ENCODE measurements around the gene NFATC4.
"Not testable (repeated sequence)": the region's sequence is repeated elsewhere in the genome, so short reads cannot be mapped to it uniquely, and the experiment has no call there.

Gene NFATC4

DNA sequence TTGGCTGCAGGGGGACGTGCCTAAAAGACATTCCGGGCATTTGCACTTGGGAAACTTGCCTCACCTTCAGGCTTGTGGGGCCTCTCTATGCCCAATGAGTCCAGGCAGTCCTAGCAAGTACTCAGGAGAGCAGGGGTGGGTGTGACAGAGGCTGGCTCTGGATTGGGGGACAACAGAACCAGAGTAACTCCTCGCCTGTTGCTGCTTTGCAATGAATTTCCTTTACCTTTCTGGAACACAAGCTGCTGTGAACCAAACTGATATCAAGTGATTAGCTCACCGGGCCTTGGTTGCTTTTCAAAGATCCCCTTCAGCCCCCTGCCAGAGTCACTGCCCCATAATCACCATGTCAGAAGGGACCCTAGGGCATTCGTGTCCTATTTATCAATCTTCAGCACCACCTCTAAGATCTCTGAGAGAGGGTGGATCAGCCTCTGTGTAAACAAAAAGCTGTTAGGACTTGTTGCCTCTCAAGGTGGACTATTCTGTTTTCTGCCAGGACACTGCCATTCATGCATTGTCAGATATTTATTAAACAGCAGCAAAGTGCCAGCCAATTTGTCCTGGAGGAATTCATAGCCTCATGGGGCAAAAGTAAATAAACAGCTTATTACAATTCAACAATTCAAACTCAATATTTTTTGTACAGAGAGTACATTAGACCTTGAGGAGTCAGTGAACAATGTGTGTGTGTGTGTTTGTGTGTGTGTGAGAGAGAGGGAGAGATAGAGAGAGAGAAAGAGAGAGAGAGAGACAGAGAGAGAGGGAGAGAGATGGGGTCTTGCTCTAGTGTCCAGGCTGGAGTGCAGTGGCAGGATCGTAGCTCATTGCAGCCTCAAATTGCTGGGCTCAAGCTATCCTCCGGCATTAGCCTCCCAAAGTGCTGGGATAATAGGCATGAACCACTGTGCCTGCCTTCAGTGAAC lies 11.3 kb downstream of the NFATC4 start:
- Mint-ChIP-seq H3K4me1 (peaks cover 7% of the 10 kb centered on the region), H3K4me3 (no peak overlapping the region), H3K27me3 (peaks cover 57% of the 10 kb centered on the region), H3K9me3 (no peaks in the 10 kb centered on the region), H3K36me3 (no peaks in the 10 kb centered on the region), H3K27ac (no peak overlapping the region)
- CTCF ChIA-PET = interaction anchor here (1.3 to 1.9 kb wide), 3 partner anchors 26 to 52 kb away, joined by 3 to 4 read pairs (median 4); no protein-coding TSS in a partner anchor
- no peak for DNase-seq

DNA sequence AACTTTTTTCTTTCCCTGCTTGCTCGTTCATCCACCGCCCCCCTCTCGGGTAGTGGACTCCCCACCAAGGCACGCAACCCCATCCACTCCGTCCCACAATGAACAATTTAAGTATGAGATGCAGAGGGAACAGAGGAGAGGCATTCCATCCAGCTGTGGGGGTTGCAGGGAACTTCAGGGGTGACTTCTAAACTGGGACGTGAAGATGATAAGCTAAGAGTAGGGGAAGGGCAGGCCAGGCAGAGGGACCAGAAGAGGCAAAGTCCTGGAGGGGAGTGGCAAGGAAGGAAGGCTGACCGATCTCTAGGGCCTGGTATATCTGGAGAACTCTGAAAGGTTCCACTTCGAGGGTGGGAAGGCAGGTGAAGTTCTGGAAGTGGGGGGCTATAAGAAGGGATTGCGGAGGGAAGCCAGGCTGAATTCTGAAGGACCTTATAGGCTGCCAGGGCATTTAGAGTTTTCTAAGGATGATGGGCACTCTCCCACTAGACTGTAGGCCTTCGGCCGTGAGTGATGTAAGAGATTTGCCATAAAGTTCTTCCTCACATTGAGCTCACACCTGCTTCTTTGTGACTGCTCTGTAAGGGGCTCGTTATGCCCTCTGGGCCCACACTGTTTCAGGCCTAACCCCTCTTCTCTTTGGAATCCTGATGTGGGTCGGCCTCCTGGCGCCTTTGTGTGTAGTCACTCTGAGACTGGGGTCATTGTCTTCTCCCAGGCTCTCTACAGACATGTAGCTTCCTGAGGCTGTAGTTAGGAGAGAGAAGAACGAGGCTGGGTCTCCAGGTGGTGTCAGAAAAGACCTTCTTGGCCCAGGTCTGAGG lies 12.1 kb downstream of the NFATC4 start:
- H3K4me1 Mint-ChIP-seq = peaks cover 7% of the 10 kb centered on the region
- peaks cover 54% of the 10 kb centered on the region for H3K27me3 Mint-ChIP-seq
- no peak for DNase-seq
- H3K27ac Mint-ChIP-seq = no peak overlapping the region
- H3K4me3 Mint-ChIP-seq = no peak overlapping the region
- no peaks in the 10 kb centered on the region for H3K9me3 Mint-ChIP-seq
- H3K36me3 Mint-ChIP-seq = no peaks in the 10 kb centered on the region
- CTCF ChIA-PET = interaction anchor here (1.3 to 1.9 kb wide), 2 partner anchors 47 to 52 kb away, joined by 4 read pairs; no protein-coding TSS in a partner anchor

- H3K36me3 Mint-ChIP-seq = no peaks in the 10 kb centered on the region
- H3K27ac Mint-ChIP-seq = no peak overlapping the region
- H3K27me3 Mint-ChIP-seq = peaks cover 41% of the 10 kb centered on the region
- no peak overlapping the region for H3K4me3 Mint-ChIP-seq
- CTCF ChIA-PET = interaction anchor here (1.1 to 1.8 kb wide), 2 partner anchors 10 to 34 kb away, joined by 3 to 4 read pairs; no protein-coding TSS in a partner anchor
- no peaks in the 10 kb centered on the region for H3K9me3 Mint-ChIP-seq
- no peak for DNase-seq
- peaks cover 7% of the 10 kb centered on the region for H3K4me1 Mint-ChIP-seq
Observed at GRCh38 chr14:24381363-24382063, 13.5 kb downstream of the NFATC4 start.

GRCh38 chr14:24382064-24382371 lies 14.0 kb downstream of the NFATC4 start:
- Mint-ChIP-seq H3K27ac (no peak overlapping the region), H3K4me1 (peaks cover 5% of the 10 kb centered on the region), H3K27me3 (peaks cover 41% of the 10 kb centered on the region), H3K9me3 (no peaks in the 10 kb centered on the region), H3K36me3 (no peaks in the 10 kb centered on the region), H3K4me3 (no peak overlapping the region)
- no peak for DNase-seq
- CTCF ChIA-PET = interaction anchor here (1.1 to 1.8 kb wide), 2 partner anchors 10 to 34 kb away, joined by 3 to 4 read pairs; no protein-coding TSS in a partner anchor

- CTCF ChIA-PET = no interaction called here
- DNase-seq = no peak
- H3K4me1 Mint-ChIP-seq = no peaks in the 10 kb centered on the region
- H3K9me3 Mint-ChIP-seq = no peaks in the 10 kb centered on the region
- H3K36me3 Mint-ChIP-seq = no peaks in the 10 kb centered on the region
- H3K27me3 Mint-ChIP-seq = peaks cover 40% of the 10 kb centered on the region
- no peak overlapping the region for H3K4me3 Mint-ChIP-seq
- H3K27ac Mint-ChIP-seq = no peak overlapping the region
Observed at GRCh38 chr14:24384169-24384568, 16.2 kb downstream of the NFATC4 start.

GRCh38 chr14:24385524-24385923 lies 17.5 kb downstream of the NFATC4 start:
- Mint-ChIP-seq H3K4me3 (no peak overlapping the region), H3K36me3 (no peaks in the 10 kb centered on the region), H3K9me3 (no peaks in the 10 kb centered on the region), H3K4me1 (no peaks in the 10 kb centered on the region), H3K27me3 (peaks cover 42% of the 10 kb centered on the region), H3K27ac (no peak overlapping the region)
- no peak for DNase-seq
- CTCF ChIA-PET = no interaction called here

GRCh38 chr14:24387009-24387345 lies 19.0 kb downstream of the NFATC4 start:
- no peaks in the 10 kb centered on the region for H3K4me1 Mint-ChIP-seq
- DNase-seq = no peak

GRCh38 chr14:24387579-24387978 lies 19.6 kb downstream of the NFATC4 start:
- H3K27me3 Mint-ChIP-seq = peaks cover 50% of the 10 kb centered on the region
- CTCF ChIA-PET = interaction anchor here (1.1 kb wide), 1 partner anchor 54 kb away, joined by 3 read pairs; no protein-coding TSS in a partner anchor

More at GRCh38 chr14:24387009-24387345, 19.0 kb downstream of the NFATC4 start:
- Mint-ChIP-seq H3K9me3 (no peaks in the 10 kb centered on the region), H3K36me3 (no peaks in the 10 kb centered on the region), H3K27me3 (peaks cover 50% of the 10 kb centered on the region), H3K4me3 (no peak overlapping the region), H3K27ac (no peak overlapping the region)
- CTCF ChIA-PET = no interaction called here

GRCh38 chr14:24388474-24389179 lies 20.6 kb downstream of the NFATC4 start:
- Mint-ChIP-seq H3K36me3 (no peaks in the 10 kb centered on the region), H3K4me1 (no peaks in the 10 kb centered on the region), H3K9me3 (no peaks in the 10 kb centered on the region), H3K27ac (no peak overlapping the region), H3K27me3 (peaks cover 56% of the 10 kb centered on the region), H3K4me3 (no peak overlapping the region)
- DNase-seq = no peak
- CTCF ChIA-PET = interaction anchor here (1.1 kb wide), 1 partner anchor 55 kb away, joined by 3 read pairs; no protein-coding TSS in a partner anchor

More at GRCh38 chr14:24387579-24387978, 19.6 kb downstream of the NFATC4 start:
- not testable (repeated sequence) for H3K27ac Mint-ChIP-seq, H3K4me1 Mint-ChIP-seq, H3K4me3 Mint-ChIP-seq, H3K36me3 Mint-ChIP-seq, H3K9me3 Mint-ChIP-seq, DNase-seq

DNA sequence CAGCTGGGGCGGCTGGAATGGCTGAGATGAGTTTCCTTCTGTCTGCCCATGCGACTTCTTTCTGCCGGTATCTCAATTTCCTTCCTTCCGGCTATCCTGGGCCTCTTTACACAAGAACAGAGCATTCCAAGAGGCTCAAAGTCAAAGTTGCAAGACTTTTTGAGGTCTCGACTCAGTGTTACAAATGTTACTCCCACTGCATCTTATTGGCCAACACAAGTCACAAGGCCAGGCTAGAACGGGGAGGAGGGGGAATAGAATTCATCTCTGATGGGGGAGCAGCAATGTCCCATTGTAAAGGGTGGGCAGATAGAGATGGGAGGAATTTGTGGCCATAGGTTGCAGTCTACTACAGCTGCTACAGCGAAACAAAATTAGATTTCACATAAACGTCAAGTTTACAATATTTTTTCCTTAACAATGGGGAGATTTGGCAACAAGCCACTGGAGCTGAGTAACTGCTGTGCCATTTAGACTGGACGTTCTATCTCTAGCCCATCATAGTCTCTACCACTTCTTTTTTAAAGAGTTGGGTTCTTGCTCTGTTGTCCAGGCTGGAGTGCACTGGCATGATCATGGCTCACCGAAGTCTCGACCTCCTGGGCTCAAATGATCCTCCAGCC lies 21.4 kb downstream of the NFATC4 start:
- no peaks in the 10 kb centered on the region for H3K36me3 Mint-ChIP-seq
- H3K27ac Mint-ChIP-seq = no peak overlapping the region
- no peak for DNase-seq
- no peak overlapping the region for H3K4me3 Mint-ChIP-seq
- peaks cover 55% of the 10 kb centered on the region for H3K27me3 Mint-ChIP-seq
- H3K9me3 Mint-ChIP-seq = no peaks in the 10 kb centered on the region
- CTCF ChIA-PET = no interaction called here
- H3K4me1 Mint-ChIP-seq = no peaks in the 10 kb centered on the region

DNA sequence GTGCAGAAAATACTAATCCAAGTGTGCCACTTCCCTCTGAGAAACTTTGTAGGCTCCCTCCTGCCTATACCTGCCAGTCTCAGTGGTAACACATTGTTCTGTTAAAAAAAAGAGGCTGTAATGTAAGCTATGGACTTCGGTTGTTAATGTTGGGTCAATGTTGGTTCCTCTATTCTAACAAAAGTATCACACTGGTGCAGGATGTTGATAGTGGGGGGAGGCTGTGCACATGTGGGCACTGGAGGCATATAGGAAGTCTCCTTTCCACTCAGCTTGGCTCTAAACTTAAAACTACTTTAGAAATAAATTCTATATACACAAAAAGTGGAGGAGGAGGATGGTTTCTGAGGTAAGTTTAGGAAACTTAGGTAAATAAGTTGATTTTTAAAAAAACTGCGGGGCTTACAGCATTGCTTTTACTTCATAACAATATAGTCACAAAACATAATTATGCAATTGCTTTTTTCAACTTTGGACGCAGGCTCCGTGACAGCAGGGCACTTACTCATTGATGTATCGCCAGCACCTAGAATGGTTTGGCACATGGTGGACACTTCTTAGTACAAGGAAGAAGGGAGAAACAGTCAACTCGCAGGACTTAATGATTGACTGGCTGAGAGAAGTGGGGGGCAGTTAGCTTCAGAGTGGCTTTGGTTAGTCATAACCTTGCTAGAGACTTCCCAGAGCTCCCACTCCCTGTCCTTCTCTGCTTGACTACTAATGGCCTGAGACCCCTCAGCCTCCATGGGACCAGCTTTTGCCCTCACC lies 22.9 kb downstream of the NFATC4 start:
- peaks cover 57% of the 10 kb centered on the region for H3K27me3 Mint-ChIP-seq
- CTCF ChIA-PET = no interaction called here
- no peak overlapping the region for H3K27ac Mint-ChIP-seq
- no peak for DNase-seq
- no peaks in the 10 kb centered on the region for H3K4me1 Mint-ChIP-seq
- H3K9me3 Mint-ChIP-seq = no peaks in the 10 kb centered on the region
- H3K36me3 Mint-ChIP-seq = no peaks in the 10 kb centered on the region
- H3K4me3 Mint-ChIP-seq = no peak overlapping the region

DNA sequence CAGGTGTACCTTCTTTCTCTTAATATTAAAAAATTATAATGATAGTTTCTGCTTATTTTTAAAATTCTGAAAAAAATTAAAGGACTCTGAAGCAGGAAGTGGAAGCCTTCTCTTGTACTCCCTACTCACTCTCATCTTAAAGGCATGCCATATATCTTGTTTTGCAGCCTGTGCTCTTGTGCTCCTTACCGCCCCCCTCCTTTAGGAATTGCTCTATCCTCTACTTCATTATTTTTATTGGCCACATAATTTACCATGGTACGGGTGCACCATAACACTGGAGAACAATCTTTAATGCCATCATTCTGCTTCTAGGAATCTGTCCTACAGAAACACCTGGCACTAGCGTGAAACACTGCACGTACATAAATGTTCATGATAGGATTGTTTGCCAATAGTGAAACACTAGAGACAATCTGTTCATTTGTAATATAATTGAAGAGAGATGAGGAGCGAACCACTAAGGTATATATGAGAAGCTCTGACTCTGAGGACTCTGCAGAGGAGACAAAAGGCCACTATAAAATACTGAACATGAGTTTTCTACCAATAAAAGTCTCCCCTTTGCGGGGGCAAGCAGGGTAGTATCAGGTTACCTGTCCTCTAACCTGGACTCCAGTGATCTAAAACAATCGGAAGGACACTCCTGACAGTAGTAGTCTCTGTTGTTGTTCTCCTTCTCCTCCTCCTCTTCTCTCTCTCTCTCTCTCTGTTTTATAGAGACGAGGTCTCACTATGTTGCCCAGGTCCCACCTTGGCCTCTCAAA lies 24.5 kb downstream of the NFATC4 start:
- DNase-seq = no peak
- peaks cover 63% of the 10 kb centered on the region for H3K27me3 Mint-ChIP-seq
- H3K9me3 Mint-ChIP-seq = no peaks in the 10 kb centered on the region
- H3K27ac Mint-ChIP-seq = no peak overlapping the region
- CTCF ChIA-PET = no interaction called here
- H3K4me3 Mint-ChIP-seq = no peak overlapping the region
- H3K36me3 Mint-ChIP-seq = no peaks in the 10 kb centered on the region
- no peaks in the 10 kb centered on the region for H3K4me1 Mint-ChIP-seq

Data from activated naive CD4-positive, alpha-beta T cell treated with anti-CD3 and anti-CD28 coated beads, Interleukin-2, amount 10 ng/mL, durations not matched to agents 7 days and 5 days (primary cell).